ENCODE results near the gene GLT1D1.

Gene GLT1D1

GRCh38 chr12:128928361-128928760 lies 75.1 kb downstream of the GLT1D1 start:
- TF ChIP-seq REST (IDR thresholded peaks at IDR 0.05; ENCODE audit: insufficient read depth in 1 of 2, low read depth in 2 of 2, low read length in 2 of 2) (no peak), FOXP2 (optimal IDR thresholded peaks at IDR 0.05; ENCODE audit: borderline replicate concordance, extremely low read depth, extremely low read length, insufficient read depth) (no peak), POLR2AphosphoS5 (IDR thresholded peaks at IDR 0.05; ENCODE audit: low read depth, low read length) (no peak), SIN3A (IDR thresholded peaks at IDR 0.05; ENCODE audit: borderline replicate concordance, insufficient read depth, low read length) (no peak), TAF1 (IDR thresholded peaks at IDR 0.05; ENCODE audit: borderline replicate concordance, insufficient read depth, low read length) (no peak)

- TF ChIP-seq POLR2AphosphoS5 (IDR thresholded peaks at IDR 0.05; ENCODE audit: low read depth, low read length) (no peak), FOXP2 (optimal IDR thresholded peaks at IDR 0.05; ENCODE audit: borderline replicate concordance, extremely low read depth, extremely low read length, insufficient read depth) (no peak), SIN3A (IDR thresholded peaks at IDR 0.05; ENCODE audit: borderline replicate concordance, insufficient read depth, low read length) (no peak), TAF1 (IDR thresholded peaks at IDR 0.05; ENCODE audit: borderline replicate concordance, insufficient read depth, low read length) (no peak), REST (IDR thresholded peaks at IDR 0.05; ENCODE audit: insufficient read depth in 1 of 2, low read depth in 2 of 2, low read length in 2 of 2) (no peak)
These were observed 75.8 kb downstream of the GLT1D1 start for GRCh38 chr12:128929057-128929456.

GRCh38 chr12:128930606-128931005 lies 77.3 kb downstream of the GLT1D1 start:
- TF ChIP-seq REST (IDR thresholded peaks at IDR 0.05; ENCODE audit: insufficient read depth in 1 of 2, low read depth in 2 of 2, low read length in 2 of 2) (no peak), FOXP2 (optimal IDR thresholded peaks at IDR 0.05; ENCODE audit: borderline replicate concordance, extremely low read depth, extremely low read length, insufficient read depth) (no peak)

DNA sequence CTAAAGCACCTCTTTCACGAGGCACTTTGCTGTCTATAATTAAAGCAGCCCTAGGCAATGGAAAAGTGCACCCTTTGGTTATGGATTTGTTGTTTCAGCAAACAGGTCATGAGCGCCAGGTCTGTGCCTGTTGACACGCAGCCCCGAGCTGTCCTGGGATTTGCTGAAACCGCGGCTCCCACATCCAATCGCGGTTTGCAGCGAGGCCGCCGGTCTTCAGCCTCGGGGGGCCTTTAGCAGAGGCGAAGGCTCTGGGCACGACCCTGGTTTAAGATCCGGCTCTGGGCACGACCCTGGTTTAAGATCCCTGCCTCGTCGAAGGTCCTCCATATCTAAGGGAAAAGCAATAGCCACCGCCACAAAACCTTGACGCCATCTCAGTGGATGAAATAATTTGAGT lies 79.2 kb downstream of the GLT1D1 start:
- TF ChIP-seq REST (IDR thresholded peaks at IDR 0.05; ENCODE audit: insufficient read depth in 1 of 2, low read depth in 2 of 2, low read length in 2 of 2) = no peak
- TF ChIP-seq FOXP2 (optimal IDR thresholded peaks at IDR 0.05; ENCODE audit: borderline replicate concordance, extremely low read depth, extremely low read length, insufficient read depth) = no peak
- no peak for TF ChIP-seq POLR2AphosphoS5 (IDR thresholded peaks at IDR 0.05; ENCODE audit: low read depth, low read length)
- TF ChIP-seq TAF1 (IDR thresholded peaks at IDR 0.05; ENCODE audit: borderline replicate concordance, insufficient read depth, low read length) = no peak
- no peak for TF ChIP-seq SIN3A (IDR thresholded peaks at IDR 0.05; ENCODE audit: borderline replicate concordance, insufficient read depth, low read length)

DNA sequence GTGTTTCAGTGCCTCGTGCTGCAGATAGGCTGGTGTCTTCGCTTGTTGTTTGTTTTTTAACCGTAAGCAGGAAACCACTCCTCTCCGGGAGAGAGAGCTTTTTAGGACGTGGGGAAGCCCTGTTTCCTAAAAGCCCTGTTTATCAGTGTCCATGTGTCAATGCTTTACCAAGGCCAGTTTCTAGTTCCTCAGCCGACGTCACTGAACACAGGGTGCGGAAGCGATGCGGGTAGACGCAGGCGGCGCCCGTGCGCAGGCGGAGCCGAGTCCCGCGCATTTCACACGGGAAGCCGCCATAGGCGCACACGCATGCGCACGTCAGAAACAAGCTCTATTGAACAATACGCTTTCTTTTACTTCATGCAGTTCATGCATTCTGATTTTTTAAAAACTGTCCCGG lies 79.8 kb downstream of the GLT1D1 start:
- TF ChIP-seq POLR2AphosphoS5 (IDR thresholded peaks at IDR 0.05; ENCODE audit: low read depth, low read length) = no peak

All from PFSK-1 (cell line).